Aorta (tissue), 5 donors: ENCODE measurements around the gene USP24. TPM values are rescaled to one million over a fixed set of nuclear protein-coding genes. Genes with fewer than 3 reads are reported as not detected.

Experiments used
- ATAC-seq: fragments of 200-7000 bp; cut with Tn5 transposase; one replicate; pipeline ENCODE4 v1.9.1; 2022; ENCODE audit warnings: moderate library complexity; ENCODE audit not compliant: low FRiP score
- DNase-seq, 2 donors: peaks; one replicate each; pipeline ENCODE4 v3.0.0-alpha.2; 2020
- H3K27ac ChIP-seq, 2 donors: one replicate each; pipeline ENCODE4 v1.5.1; 2013; ENCODE audit warnings: low read length in 2 of 2, mild to moderate bottlenecking in 2 of 2, moderate library complexity in 2 of 2, control low read depth in 1 of 2, inconsistent platforms in 1 of 2, low read depth in 1 of 2
- H3K27me3 ChIP-seq, 2 donors: one replicate each; pipeline ENCODE4 v1.6.1; 2013; ENCODE audit warnings: control low read depth in 1 of 2, low read length in 1 of 2, mild to moderate bottlenecking in 1 of 2, moderate library complexity in 1 of 2; ENCODE audit not compliant: insufficient read depth in 2 of 2, control insufficient read depth in 1 of 2
- H3K36me3 ChIP-seq, 2 donors: one replicate each; pipeline ENCODE4 v1.6.1; 2013; ENCODE audit warnings: control low read depth in 1 of 2, low read length in 1 of 2, mild to moderate bottlenecking in 1 of 2; ENCODE audit not compliant: insufficient read depth in 2 of 2, control insufficient read depth in 1 of 2
- H3K4me1 ChIP-seq, 2 donors: one replicate each; pipeline ENCODE4 v1.6.1; 2013; ENCODE audit warnings: low read length in 2 of 2, control low read depth in 1 of 2, mild to moderate bottlenecking in 1 of 2, moderate library complexity in 1 of 2; ENCODE audit not compliant: insufficient read depth in 2 of 2, control insufficient read depth in 1 of 2
- H3K4me3 ChIP-seq, 2 donors: one replicate each; pipeline ENCODE4 v1.5.1; 2013; ENCODE audit warnings: low read length in 2 of 2, control low read depth in 1 of 2, mild to moderate bottlenecking in 1 of 2
- H3K9me3 ChIP-seq: one replicate; pipeline ENCODE4 v1.6.1; 2013; ENCODE audit warnings: mild to moderate bottlenecking, low read length; ENCODE audit not compliant: control insufficient read depth
- WGBS, 2 donors: extraction: QIAGEN DNeasy Blood & Tissue Kit; methylation state at CpG; one replicate each; pipeline ENCODE4 v1.1.7; 2013; 5-methylcytosine and 5-hydroxymethylcytosine counted together
- intact Hi-C, 2 donors: fragments of 100-400 bp; cut with DNase I; formaldehyde crosslinking; loops; one replicate each; pipeline versions ENCODE4 v1.14.2 to v1.15.0; 2022
- long read RNA-seq, 2 donors: library from polyadenylated mRNA; unstranded; transcript quantifications; one replicate each; pipeline ENCODE4 v2.0.0, GENCODE V29; 2020 to 2021
- polyA plus RNA-seq, 2 donors: library from polyadenylated mRNA; stranded (reverse); fragments of 200-250 nt; gene quantifications; one replicate each; pipeline ENCODE4 v1.2.3, GENCODE V29; 2013
- total RNA-seq, 2 donors: library from RNA; stranded (reverse); fragmentation: NEBNext Ultra II Directional; extraction: Animal tissue kit (Norgen Biotek cat#: 25700); gene quantifications; one replicate each; pipeline ENCODE4 v1.2.1, GENCODE V29; 2021
- donor health status: healthy with polysubstance abuse.
- donor health status: Bipolar disorder and iron deficiency.
- donor health status: DM: no; HTN: no; CAD: no.
- donor health status: DM: no; HTN: no; CAD: no.
- donor health status: DM: yes; HTN: yes; CAD: no.

The USP24 gene
- 10 to 100 TPM; 45.8 to 54.4 TPM for total RNA-seq
- polyA plus RNA-seq, result 10 to 100 TPM in 1 of 2 donors, 1 to 10 TPM in 1; 4.4 to 13.9 TPM
- long read RNA-seq, donor 1, partial matches to known transcripts, result 3 of 16 reads
- long read RNA-seq, donor 1, other reads (novel, unspliced or antisense), result 13 of 16 reads
- long read RNA-seq, donor 2, full-length matches to known transcripts, result 1 of 14 reads
- long read RNA-seq, donor 2, partial matches to known transcripts, result 9 of 14 reads
- long read RNA-seq, donor 2, other reads (novel, unspliced or antisense), result 4 of 14 reads

GRCh38 chr1:55215194-55216021 is at the start of gene USP24:
Gene USP24 (minus strand): TSS chr1:55215364. CDS start chr1:55215113, 251 bp downstream.
- Histone ChIP-seq H3K9me3 (no peaks in the 10 kb centered on the region), H3K4me3 (peak within 1 kb of the TSS; percentile 89 to 94), H3K27ac (peak within 1 kb of the TSS; percentile 34 to 96), H3K4me1 (peaks cover 0 to 3% of the 10 kb centered on the region in 2 donors), H3K27me3 (no peaks in the 10 kb centered on the region), H3K36me3 (no peaks in the 10 kb centered on the region)
- 0% methylated on average over 68 to 96 of the region's 96 CpGs for WGBS, 2 donors
- ATAC-seq (peak; percentile 94), DNase-seq (peak; percentile 82 to 92)
- intact Hi-C loops, result loop anchor here in 1 of 2 donors (10.0 kb wide), 1 partner anchor 71 kb away; no protein-coding TSS in a partner anchor

GRCh38 chr1:55262822-55263221 is 47.7 kb upstream of the USP24 start:
- ATAC-seq, result no peak
- no peaks in the 10 kb centered on the region for H3K4me1 ChIP-seq
- 54 to 63% methylated on average over 1 of the region's 1 CpG for WGBS, 2 donors

GRCh38 chr1:55259911-55260609 is 44.9 kb upstream of the USP24 start:
- Histone ChIP-seq H3K36me3 (no peaks in the 10 kb centered on the region), H3K27ac (no peak overlapping the region), H3K4me1 (no peaks in the 10 kb centered on the region), H3K27me3 (no peaks in the 10 kb centered on the region), H3K9me3 (no peaks in the 10 kb centered on the region), H3K4me3 (no peak overlapping the region)
- 85 to 87% methylated on average over 7 of the region's 7 CpGs for WGBS, 2 donors
- intact Hi-C loops, result no loop called here
- ATAC-seq, result peak; percentile 22
- DNase-seq, result no peak

More at GRCh38 chr1:55262822-55263221, 47.7 kb upstream of the USP24 start:
- H3K4me3 ChIP-seq, result no peak overlapping the region
- no peak for DNase-seq
- no peaks in the 10 kb centered on the region for H3K9me3 ChIP-seq
- no peaks in the 10 kb centered on the region for H3K27me3 ChIP-seq
- no peak overlapping the region for H3K27ac ChIP-seq
- no peaks in the 10 kb centered on the region for H3K36me3 ChIP-seq
- intact Hi-C loops, result no loop called here

DNA sequence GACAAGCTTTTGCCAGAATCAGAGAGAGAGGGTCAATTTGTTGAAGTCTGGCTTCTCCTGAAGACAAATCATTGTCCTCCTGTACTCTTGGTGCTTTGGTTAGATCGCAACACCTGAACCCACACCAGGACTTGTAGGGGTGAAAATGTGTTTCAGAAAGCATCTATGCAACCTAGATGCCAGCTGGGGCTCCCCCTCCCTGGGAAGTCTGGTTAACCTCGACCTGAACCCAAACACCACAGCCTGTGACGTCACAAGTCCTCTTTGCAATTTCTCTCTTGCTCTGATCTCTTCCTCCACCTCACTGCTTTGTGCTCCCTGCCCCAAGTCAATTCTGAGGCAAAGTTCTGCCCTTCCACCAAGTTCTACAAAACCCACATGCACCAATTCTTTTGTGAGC is 42.8 kb upstream of the USP24 start:
- intact Hi-C loops, result no loop called here
- H3K27ac ChIP-seq, result no peak overlapping the region
- H3K9me3 ChIP-seq, result no peaks in the 10 kb centered on the region
- H3K36me3 ChIP-seq, result no peaks in the 10 kb centered on the region
- no peak overlapping the region for H3K4me3 ChIP-seq
- 59 to 61% methylated on average over 3 of the region's 3 CpGs for WGBS, 2 donors
- ATAC-seq (no peak), DNase-seq (no peak)
- H3K4me1 ChIP-seq, result no peaks in the 10 kb centered on the region
- no peaks in the 10 kb centered on the region for H3K27me3 ChIP-seq

DNA sequence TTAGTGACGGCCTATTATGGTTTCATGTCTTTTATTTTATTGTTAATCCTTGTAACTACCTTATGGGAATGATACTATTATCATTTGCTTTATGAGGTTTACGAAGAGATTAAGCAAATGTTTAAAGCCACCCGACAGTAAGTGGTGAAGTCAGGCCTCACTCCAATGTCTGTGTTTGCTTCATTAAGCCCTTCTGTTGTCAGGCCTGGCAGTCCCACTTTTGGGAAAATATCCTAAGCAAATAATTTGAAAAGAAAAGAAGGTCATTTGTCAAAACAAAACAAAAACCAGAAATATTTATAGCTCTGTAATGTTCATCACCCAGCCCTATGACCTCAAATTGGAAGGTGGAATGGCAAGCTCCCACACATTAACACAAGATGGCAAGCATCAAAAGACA is 40.7 kb upstream of the USP24 start:
- Histone ChIP-seq H3K36me3 (no peaks in the 10 kb centered on the region), H3K9me3 (no peaks in the 10 kb centered on the region), H3K27ac (no peak overlapping the region), H3K4me3 (no peak overlapping the region), H3K4me1 (no peaks in the 10 kb centered on the region), H3K27me3 (no peaks in the 10 kb centered on the region)
- DNase-seq, result no peak
- no peak for ATAC-seq
- 86 to 88% methylated on average over 3 of the region's 3 CpGs for WGBS, 2 donors
- intact Hi-C loops, result no loop called here

- DNase-seq (no peak), ATAC-seq (no peak)
- intact Hi-C loops, result no loop called here
These were observed 37.9 kb upstream of the USP24 start for GRCh38 chr1:55252942-55253589.

GRCh38 chr1:55250399-55251075 is 35.4 kb upstream of the USP24 start:
- Histone ChIP-seq H3K27me3 (no peaks in the 10 kb centered on the region), H3K4me1 (no peaks in the 10 kb centered on the region), H3K36me3 (no peaks in the 10 kb centered on the region), H3K9me3 (no peaks in the 10 kb centered on the region), H3K4me3 (no peak overlapping the region), H3K27ac (no peak overlapping the region)
- 28 to 41% methylated on average over 4 of the region's 4 CpGs for WGBS, 2 donors
- DNase-seq, result no peak
- ATAC-seq, result no peak
- intact Hi-C loops, result no loop called here

More at GRCh38 chr1:55252942-55253589, 37.9 kb upstream of the USP24 start:
- no peaks in the 10 kb centered on the region for H3K4me1 ChIP-seq
- H3K36me3 ChIP-seq, result no peaks in the 10 kb centered on the region
- H3K4me3 ChIP-seq, result no peak overlapping the region
- no peaks in the 10 kb centered on the region for H3K27me3 ChIP-seq
- 23 to 35% methylated on average over 8 of the region's 8 CpGs for WGBS, 2 donors
- no peak overlapping the region for H3K27ac ChIP-seq
- no peaks in the 10 kb centered on the region for H3K9me3 ChIP-seq
